Lower leg skin (tissue), 3 donors: ENCODE measurements around the gene MECR.

Experiments used
- POLR2A ChIP-seq, 2 donors: fragments of 450-650 bp; IDR thresholded peaks; one replicate each; pipeline ENCODE4 v1.6.1; 2016 to 2017; ENCODE audit warnings: antibody characterized with exemption in 2 of 2, mild to moderate bottlenecking in 1 of 2, moderate library complexity in 1 of 2
- TF ChIP-seq, protein P1 (sequence below), 3 donors: fragments of 450-650 bp; IDR thresholded peaks; one replicate each; pipeline ENCODE4 v1.5.1; 2016; ENCODE audit warnings: antibody characterized with exemption in 3 of 3, mild to moderate bottlenecking in 3 of 3, moderate library complexity in 2 of 3

DNA sequence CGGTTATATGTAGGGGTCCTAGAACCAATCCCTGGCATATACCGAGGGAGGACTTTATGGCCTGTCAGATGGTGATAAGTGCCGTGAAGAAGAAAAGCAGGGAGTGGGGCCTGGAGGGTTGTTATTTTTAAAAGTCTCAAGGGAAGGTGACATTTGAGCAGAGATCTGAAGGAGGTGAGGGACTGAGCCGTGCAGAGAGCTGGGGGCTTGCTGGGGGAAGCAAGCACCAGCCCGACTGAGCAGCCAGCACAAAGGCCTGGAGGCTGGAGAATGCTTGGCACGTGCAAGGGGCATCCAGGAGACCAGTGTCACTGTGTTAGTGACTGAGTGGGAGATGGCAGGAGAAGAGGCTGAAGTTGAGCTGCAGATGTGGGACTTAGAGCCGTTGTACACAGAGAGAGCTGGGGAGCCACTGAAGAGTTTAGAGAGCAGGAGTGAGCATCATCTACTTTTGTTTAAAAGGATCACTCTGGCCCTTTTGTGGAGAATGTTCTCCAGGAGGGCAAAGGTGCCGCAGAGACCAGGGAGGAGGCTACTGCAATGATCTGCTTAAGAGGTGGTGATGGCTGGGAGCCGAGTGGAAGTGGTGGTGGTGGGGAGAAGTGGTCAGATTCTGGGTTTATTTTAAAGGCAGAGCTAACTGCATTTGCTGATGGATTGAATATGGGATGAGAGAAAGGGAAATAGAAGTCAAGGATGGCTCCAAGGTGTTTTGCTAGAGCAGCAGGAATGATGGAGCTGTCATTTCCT is 36.8 kb upstream of the MECR start:
- no peak for TF ChIP-seq POLR2A (IDR thresholded peaks at IDR 0.05)
- TF ChIP-seq, protein P1, sequence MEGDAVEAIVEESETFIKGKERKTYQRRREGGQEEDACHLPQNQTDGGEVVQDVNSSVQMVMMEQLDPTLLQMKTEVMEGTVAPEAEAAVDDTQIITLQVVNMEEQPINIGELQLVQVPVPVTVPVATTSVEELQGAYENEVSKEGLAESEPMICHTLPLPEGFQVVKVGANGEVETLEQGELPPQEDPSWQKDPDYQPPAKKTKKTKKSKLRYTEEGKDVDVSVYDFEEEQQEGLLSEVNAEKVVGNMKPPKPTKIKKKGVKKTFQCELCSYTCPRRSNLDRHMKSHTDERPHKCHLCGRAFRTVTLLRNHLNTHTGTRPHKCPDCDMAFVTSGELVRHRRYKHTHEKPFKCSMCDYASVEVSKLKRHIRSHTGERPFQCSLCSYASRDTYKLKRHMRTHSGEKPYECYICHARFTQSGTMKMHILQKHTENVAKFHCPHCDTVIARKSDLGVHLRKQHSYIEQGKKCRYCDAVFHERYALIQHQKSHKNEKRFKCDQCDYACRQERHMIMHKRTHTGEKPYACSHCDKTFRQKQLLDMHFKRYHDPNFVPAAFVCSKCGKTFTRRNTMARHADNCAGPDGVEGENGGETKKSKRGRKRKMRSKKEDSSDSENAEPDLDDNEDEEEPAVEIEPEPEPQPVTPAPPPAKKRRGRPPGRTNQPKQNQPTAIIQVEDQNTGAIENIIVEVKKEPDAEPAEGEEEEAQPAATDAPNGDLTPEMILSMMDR (IDR thresholded peaks at IDR 0.05), result no peak
